H9 (cell line): Measurements from ENCODE around the gene SCN8A. TPM values are rescaled to one million over a fixed set of nuclear protein-coding genes. Genes with fewer than 3 reads are reported as not detected.

ENCODE experiments used
- DNase-seq: peaks from one replicate; pipeline ENCODE4 v3.0.0-alpha.2; 2017
- H2AFZ ChIP-seq: one replicate; pipeline ENCODE4 v1.6.1; 2013; ENCODE audit warnings: mild to moderate bottlenecking, low read length, control low read depth, moderate library complexity
- H2AK5ac ChIP-seq: 2 replicates; pipeline ENCODE4 v1.6.1; 2013; ENCODE audit warnings: low read length, control low read depth, mixed read lengths; ENCODE audit not compliant: insufficient read length
- H2BK120ac ChIP-seq: one replicate; pipeline ENCODE4 v1.6.1; 2013; ENCODE audit warnings: low read depth, mild to moderate bottlenecking, low read length, control low read depth, inconsistent platforms; ENCODE audit not compliant: poor library complexity, severe bottlenecking
- H2BK12ac ChIP-seq: 2 replicates; pipeline ENCODE4 v1.6.1; 2013; ENCODE audit warnings: low read length, control low read depth, mixed read lengths, low read depth; ENCODE audit not compliant: insufficient read length
- H2BK15ac ChIP-seq: 2 replicates; pipeline ENCODE4 v1.6.1; 2013; ENCODE audit warnings: low read depth, low read length, control low read depth
- H2BK20ac ChIP-seq: one replicate; pipeline ENCODE4 v1.6.1; 2013; ENCODE audit warnings: low read depth, mild to moderate bottlenecking, low read length, control low read depth, inconsistent platforms; ENCODE audit not compliant: poor library complexity, severe bottlenecking
- H2BK5ac ChIP-seq: 2 replicates; pipeline ENCODE4 v1.6.1; 2013; ENCODE audit warnings: low read length, control low read depth, mixed read lengths; ENCODE audit not compliant: insufficient read length
- H3K14ac ChIP-seq: 2 replicates; pipeline ENCODE4 v1.6.1; 2013; ENCODE audit warnings: low read length, control low read depth; ENCODE audit not compliant: insufficient read depth
- H3K18ac ChIP-seq: 2 replicates; pipeline ENCODE4 v1.6.1; 2013; ENCODE audit warnings: low read depth, mild to moderate bottlenecking, mixed read lengths, low read length, control low read depth; ENCODE audit not compliant: insufficient read length
- H3K23ac ChIP-seq: 2 replicates; pipeline ENCODE4 v1.6.1; 2013; ENCODE audit warnings: low read length, control low read depth, mixed read lengths, low read depth; ENCODE audit not compliant: insufficient read length
- H3K23me2 ChIP-seq: 2 replicates; pipeline ENCODE4 v1.6.1; 2013; ENCODE audit warnings: low read depth, mild to moderate bottlenecking, mixed read lengths, low read length, control low read depth; ENCODE audit not compliant: insufficient read length, poor library complexity, severe bottlenecking
- H3K27ac ChIP-seq: 2 replicates; pipeline ENCODE4 v1.5.1; 2013; ENCODE audit warnings: low read length, control low read depth, mixed read lengths, low read depth; ENCODE audit not compliant: insufficient read length
- H3K27me3 ChIP-seq: 2 replicates; pipeline ENCODE4 v1.6.1; 2013; ENCODE audit warnings: low read length, control low read depth, inconsistent platforms; ENCODE audit not compliant: insufficient read depth
- H3K4ac ChIP-seq: 2 replicates; pipeline ENCODE4 v1.6.1; 2013; ENCODE audit warnings: low read depth, mild to moderate bottlenecking, control low read depth, inconsistent platforms, low read length, moderate library complexity
- H3K4me1 ChIP-seq: 2 replicates; pipeline ENCODE4 v1.6.1; 2013; ENCODE audit warnings: low read length, control low read depth, inconsistent platforms; ENCODE audit not compliant: insufficient read depth
- H3K4me2 ChIP-seq: 2 replicates; pipeline ENCODE4 v1.6.1; 2013; ENCODE audit warnings: low read length, control low read depth, mixed read lengths; ENCODE audit not compliant: insufficient read length, insufficient read depth
- H3K56ac ChIP-seq: 2 replicates; pipeline ENCODE4 v1.6.1; 2013; ENCODE audit warnings: low read depth, mild to moderate bottlenecking, mixed read lengths, low read length, control low read depth; ENCODE audit not compliant: insufficient read length
- H3K79me1 ChIP-seq: 2 replicates; pipeline ENCODE4 v1.6.1; 2013; ENCODE audit warnings: low read depth, mild to moderate bottlenecking, moderate library complexity, low read length, control low read depth, inconsistent platforms; ENCODE audit not compliant: insufficient read depth, poor library complexity, severe bottlenecking
- H3K79me2 ChIP-seq: 2 replicates; pipeline ENCODE4 v1.6.1; 2013; ENCODE audit warnings: low read length, control low read depth, inconsistent platforms; ENCODE audit not compliant: insufficient read depth
- H3K9ac ChIP-seq: 2 replicates; pipeline ENCODE4 v1.6.1; 2013; ENCODE audit warnings: low read length, control low read depth, mixed read lengths; ENCODE audit not compliant: insufficient read length; ENCODE audit errors: extremely low read depth
- H3K9me3 ChIP-seq: one replicate; pipeline ENCODE4 v1.6.1; 2013; ENCODE audit warnings: low read depth, low read length, inconsistent platforms; ENCODE audit not compliant: control insufficient read depth
- H3T11ph ChIP-seq: one replicate; pipeline ENCODE4 v1.6.1; 2013; ENCODE audit warnings: mild to moderate bottlenecking, low read length, control low read depth, inconsistent platforms
- H4K20me1 ChIP-seq: one replicate; pipeline ENCODE4 v1.6.1; 2013; ENCODE audit not compliant: control insufficient read depth, insufficient read length, insufficient read depth
- H4K5ac ChIP-seq: 2 replicates; pipeline ENCODE4 v1.6.1; 2013; ENCODE audit warnings: low read depth, mild to moderate bottlenecking, mixed read lengths, low read length, control low read depth; ENCODE audit not compliant: insufficient read length
- H4K8ac ChIP-seq: replicated peaks from 2 replicates; pipeline ENCODE4 v1.6.1; 2013; ENCODE audit warnings: low read length, control low read depth, mixed read lengths, low read depth; ENCODE audit not compliant: insufficient read length
- H4K91ac ChIP-seq: 2 replicates; pipeline ENCODE4 v1.6.1; 2013; ENCODE audit warnings: low read depth, mild to moderate bottlenecking, moderate library complexity, mixed read lengths, low read length, control low read depth; ENCODE audit not compliant: insufficient read length
- H3K27ac Mint-ChIP-seq, 3 experiments: 2 replicates in 2 of 3; 3 replicates in 1 of 3; pipeline ENCODE4 v1.8.0; 2020 to 2021; ENCODE audit warnings: mixed read lengths in 3 of 3, mild to moderate bottlenecking in 1 of 3, moderate library complexity in 1 of 3
- H3K27me3 Mint-ChIP-seq: 2 replicates; pipeline ENCODE4 v1.8.0; 2021; ENCODE audit warnings: low read depth, mild to moderate bottlenecking, moderate library complexity, mixed read lengths
- H3K36me3 Mint-ChIP-seq, 3 experiments: 2 replicates in 2 of 3; 3 replicates in 1 of 3; pipeline ENCODE4 v1.8.0; 2020 to 2021; ENCODE audit warnings: low read depth in 3 of 3, mixed read lengths in 3 of 3; ENCODE audit not compliant: insufficient read depth in 1 of 3
- H3K4me1 Mint-ChIP-seq, 2 experiments: 2 replicates each; pipeline ENCODE4 v1.8.0; 2020; ENCODE audit warnings: mixed read lengths in 2 of 2
- H3K4me3 Mint-ChIP-seq, 2 experiments: 2 replicates in 1 of 2; 3 replicates in 1 of 2; pipeline ENCODE4 v1.8.0; 2020 to 2021; ENCODE audit warnings: mild to moderate bottlenecking in 2 of 2, mixed read lengths in 2 of 2, moderate library complexity in 1 of 2
- H3K9me3 Mint-ChIP-seq, 2 experiments: 2 replicates in 1 of 2; 3 replicates in 1 of 2; pipeline ENCODE4 v1.8.0; 2020; ENCODE audit warnings: mild to moderate bottlenecking in 2 of 2, mixed read lengths in 2 of 2, moderate library complexity in 1 of 2
- CTCF ChIP-seq: fragments of 200-600 bp; sonication (generic); conservative IDR thresholded peaks from 3 replicates; pipeline ENCODE4 v1.8.0; 2021; ENCODE audit warnings: antibody characterized with exemption, mild to moderate bottlenecking
- WGBS: extraction: QIAGEN DNeasy Blood & Tissue Kit; methylation state at CpG from one replicate; pipeline ENCODE4 v1.1.7; 2013; ENCODE audit warnings: missing lambda C conversion rate, low lambda C conversion rate, mixed read lengths; ENCODE audit not compliant: insufficient read length; ENCODE audit errors: extremely low coverage; 5-methylcytosine and 5-hydroxymethylcytosine counted together
- total RNA-seq: library from RNA; stranded (reverse); gene quantifications from 2 replicates; pipeline ENCODE4 v1.2.1, GENCODE V29; 2021

Gene SCN8A
- total RNA-seq, 1 experiment from 2014 or later: 15.2 TPM

DNA sequence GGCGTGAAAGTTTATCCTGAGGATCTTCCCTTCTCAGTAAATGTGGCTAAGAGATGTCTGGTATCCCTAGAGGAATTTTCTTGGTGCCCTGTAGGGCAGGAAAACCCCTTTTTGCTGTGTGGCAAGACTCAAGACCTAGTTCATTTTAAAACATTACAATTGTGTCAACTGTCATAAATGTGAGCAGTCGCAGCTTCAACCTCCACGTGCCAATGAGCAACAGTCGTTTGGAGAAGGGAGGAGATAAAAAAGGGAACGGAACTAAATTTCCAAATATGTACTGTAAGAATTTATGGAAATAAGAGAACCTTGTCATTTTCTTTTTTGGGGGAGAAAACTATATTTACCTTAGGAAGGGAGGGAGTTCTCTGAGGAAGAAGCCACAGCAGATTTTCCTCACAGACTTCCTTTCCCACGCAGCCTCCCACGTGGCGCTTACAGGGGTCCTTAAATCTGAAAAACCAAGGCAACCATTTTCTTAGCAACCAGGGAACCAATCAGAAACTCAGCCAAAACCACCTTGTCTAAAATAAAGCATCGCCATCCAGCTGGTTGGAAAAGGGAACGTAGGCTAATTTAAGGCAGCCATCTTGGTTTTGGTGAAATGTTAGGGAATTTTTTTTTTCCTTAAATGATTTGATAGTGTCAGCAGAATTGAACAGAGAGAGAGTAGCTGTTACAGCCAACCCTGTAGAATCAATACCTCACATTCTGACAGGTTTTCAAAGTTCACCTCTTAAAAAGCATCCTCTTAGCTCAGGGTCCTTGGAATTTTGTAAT is 158.4 kb downstream of the SCN8A start:
- Histone ChIP-seq H2BK20ac (no peak overlapping the region), H3K14ac (no peak overlapping the region), H3K9me3 (no peaks in the 10 kb centered on the region), H3K27me3 (no peaks in the 10 kb centered on the region), H2BK5ac (no peak overlapping the region), H4K20me1 (no peaks in the 10 kb centered on the region), H3K9ac (no peak overlapping the region), H3K18ac (no peak overlapping the region), H2AFZ (no peak overlapping the region), H3K79me2 (no peaks in the 10 kb centered on the region), H3K27ac (no peak overlapping the region), H2BK12ac (no peak overlapping the region), H4K91ac (no peak overlapping the region), H2BK120ac (no peak overlapping the region), H3K23me2 (no peaks in the 10 kb centered on the region), H2AK5ac (no peak overlapping the region), H3T11ph (no peak overlapping the region), H3K23ac (no peak overlapping the region), H2BK15ac (no peak overlapping the region), H3K4me2 (no peak overlapping the region), H3K56ac (no peak overlapping the region), H4K8ac (no peak overlapping the region), H3K4me1 (no peaks in the 10 kb centered on the region), H3K79me1 (no peaks in the 10 kb centered on the region), H4K5ac (no peak overlapping the region), H3K4ac (no peak overlapping the region)
- no peak for TF ChIP-seq CTCF
- DNase-seq: no peak
- Mint-ChIP-seq H3K36me3 (peaks cover 7 to 33% (median 24%) of the 10 kb centered on the region in 3 experiments; a peak in 6 of 7 replicates), H3K27ac (no peak overlapping the region), H3K4me1 (no peaks in the 10 kb centered on the region), H3K9me3 (no peaks in the 10 kb centered on the region), H3K27me3 (no peaks in the 10 kb centered on the region; the same call in 1 of the 2 replicates), H3K4me3 (no peak overlapping the region)
- no CpG with 5 or more reads among the region's 10 CpGs for WGBS
